ENCODE results near the gene LGALS9.
"Not testable (repeated sequence)": the region's sequence is repeated elsewhere in the genome, so short reads cannot be mapped to it uniquely, and the experiment has no call there.

The LGALS9 gene

DNA sequence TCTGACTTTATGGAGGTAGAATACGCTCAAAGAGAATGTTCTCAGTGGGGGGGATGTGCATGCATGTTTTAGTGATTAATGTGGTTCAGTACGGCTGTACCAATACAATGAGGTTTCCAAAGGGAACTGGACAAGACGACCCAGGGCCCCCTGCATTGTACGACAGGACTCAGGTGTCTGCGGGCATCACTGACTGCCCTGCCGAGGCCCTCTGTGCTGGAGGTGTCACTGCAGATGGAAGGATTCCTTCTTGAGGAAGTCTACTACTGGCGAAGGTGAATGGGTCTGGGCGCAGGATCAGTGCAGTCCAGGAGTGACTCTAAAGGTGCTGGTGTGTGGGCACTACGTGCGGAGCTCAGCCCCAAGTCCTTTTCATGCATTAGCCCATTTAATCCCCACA is 3.5 kb upstream of the LGALS9 start:
- FAIRE-seq (no peak), DNase-seq (ENCODE audit: low spot score) (no peak)

DNA sequence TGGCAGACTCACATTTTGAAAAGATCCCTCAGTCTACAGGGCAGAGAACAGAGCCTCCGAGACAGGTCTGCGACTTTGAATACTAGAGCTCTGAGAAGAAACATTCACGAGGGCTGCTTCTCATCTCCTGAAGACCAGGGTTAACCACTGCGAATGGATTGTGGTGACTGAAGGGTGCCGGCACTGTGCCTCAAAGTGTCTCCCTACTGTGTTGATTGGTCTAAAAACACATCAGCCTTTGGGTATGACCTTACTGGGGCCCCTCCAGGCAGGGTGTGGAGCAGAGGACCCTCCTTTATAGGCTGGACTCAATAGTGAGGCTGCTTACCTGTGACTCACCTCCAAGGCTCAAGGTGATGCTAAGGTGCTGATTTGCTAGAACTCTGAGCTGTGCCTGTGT is 2.6 kb upstream of the LGALS9 start:
- DNase-seq (ENCODE audit: low spot score): no peak
- FAIRE-seq: no peak

DNA sequence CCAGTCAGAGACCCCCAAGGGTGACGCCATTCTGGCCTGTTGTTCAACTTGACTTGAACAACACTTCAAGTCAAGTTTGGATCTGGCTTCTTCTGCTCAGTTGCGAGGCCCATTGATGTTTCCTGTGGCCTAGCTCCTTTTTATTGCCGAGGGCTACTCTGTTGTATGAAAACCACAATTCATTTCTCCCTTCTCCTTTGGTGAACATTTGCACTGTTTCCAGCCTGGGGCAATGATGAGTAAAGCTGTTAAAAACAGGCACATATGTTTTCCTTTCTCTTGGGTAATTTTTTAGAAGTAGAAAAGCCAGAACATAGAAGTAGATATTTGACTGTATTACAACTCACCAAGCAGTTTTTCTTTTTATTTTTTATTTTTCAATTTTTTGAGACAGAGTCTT is 1.7 kb upstream of the LGALS9 start:
- DNase-seq (ENCODE audit: low spot score); FAIRE-seq: not testable (repeated sequence)

DNA sequence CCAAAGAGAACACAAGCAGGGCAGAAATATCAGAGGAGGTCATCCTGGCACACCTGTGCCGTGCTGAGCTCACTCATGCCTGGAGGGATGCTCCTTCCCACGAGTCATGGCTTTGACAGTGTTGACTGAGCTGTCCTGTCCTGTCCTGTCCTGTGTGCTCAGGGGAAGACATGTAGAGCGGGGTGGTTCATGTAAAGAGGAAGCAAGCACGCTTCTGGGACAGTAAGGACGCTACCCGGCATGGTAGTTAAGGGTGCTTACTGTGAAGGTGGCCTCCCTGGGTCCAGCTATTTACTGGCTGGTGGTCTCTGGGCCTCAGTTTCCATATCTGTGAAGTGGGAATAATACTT is 398 bp downstream of the LGALS9 start:
- no peak for FAIRE-seq

DNA sequence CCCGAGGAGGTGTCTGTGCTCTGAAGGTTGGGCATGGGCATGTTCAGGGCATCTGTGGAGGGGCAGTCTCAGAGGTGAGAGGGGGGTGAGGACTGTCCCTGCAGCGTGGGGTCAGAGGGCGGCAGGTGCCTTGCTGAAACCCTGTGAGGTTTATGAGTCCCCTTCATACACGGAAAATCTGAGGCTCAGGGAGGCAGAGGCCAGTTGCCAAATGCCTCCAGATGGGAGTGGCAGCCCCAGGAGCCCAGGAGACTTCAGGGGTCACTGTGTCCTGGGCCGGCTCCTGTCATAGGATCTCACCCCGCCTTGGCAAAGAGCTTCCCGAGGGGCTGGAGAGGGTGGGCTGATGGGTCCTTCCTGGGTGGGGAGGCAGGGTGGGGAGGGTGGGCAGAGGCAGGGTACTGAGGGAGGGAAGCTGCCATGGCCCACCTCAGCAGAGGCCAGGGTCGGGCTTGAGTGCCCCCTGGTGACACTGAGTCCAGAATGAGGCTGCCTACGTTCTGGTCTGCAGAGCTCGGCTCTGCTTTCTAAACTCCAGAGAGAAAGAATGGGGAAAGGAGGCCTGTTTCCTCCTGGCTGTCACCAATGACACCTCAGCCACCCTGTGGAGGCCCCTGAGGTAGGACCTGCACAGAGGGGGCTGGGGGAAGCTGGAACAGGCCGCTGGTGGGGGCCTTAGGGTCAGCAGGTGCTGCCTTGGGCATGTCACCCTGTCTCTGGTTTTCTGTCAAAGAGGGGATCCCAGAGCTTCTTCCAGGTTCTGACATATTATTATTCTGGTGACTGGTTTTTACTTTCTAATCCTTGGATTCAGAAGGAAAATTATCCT is 1.1 kb downstream of the LGALS9 start:
- no peak for FAIRE-seq
- DNase-seq (ENCODE audit: low spot score): no peak

More for the DNA sequence above, 398 bp downstream of the LGALS9 start:
- DNase-seq (ENCODE audit: low spot score): no peak

DNA sequence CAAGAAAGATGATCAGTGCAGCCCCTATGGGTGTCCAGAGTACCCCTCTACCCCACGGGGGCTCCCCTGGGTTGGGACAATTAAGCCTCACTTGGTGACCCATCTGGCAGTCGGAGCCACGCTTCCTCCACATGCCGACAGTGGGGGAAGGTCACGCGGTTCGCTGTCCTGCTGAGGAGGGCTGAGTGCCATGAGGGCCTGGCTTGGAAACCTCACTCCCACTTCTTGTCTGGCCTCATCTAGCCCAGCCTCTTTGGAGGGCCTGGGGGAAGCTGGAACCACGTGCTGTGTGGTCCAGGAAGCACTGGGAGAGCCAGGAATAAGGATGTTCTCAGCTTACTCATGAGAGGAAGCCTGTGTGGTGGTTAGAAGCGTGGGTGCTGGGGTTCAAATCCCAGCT is 1.8 kb downstream of the LGALS9 start:
- DNase-seq (ENCODE audit: low spot score); FAIRE-seq: not testable (repeated sequence)

DNA sequence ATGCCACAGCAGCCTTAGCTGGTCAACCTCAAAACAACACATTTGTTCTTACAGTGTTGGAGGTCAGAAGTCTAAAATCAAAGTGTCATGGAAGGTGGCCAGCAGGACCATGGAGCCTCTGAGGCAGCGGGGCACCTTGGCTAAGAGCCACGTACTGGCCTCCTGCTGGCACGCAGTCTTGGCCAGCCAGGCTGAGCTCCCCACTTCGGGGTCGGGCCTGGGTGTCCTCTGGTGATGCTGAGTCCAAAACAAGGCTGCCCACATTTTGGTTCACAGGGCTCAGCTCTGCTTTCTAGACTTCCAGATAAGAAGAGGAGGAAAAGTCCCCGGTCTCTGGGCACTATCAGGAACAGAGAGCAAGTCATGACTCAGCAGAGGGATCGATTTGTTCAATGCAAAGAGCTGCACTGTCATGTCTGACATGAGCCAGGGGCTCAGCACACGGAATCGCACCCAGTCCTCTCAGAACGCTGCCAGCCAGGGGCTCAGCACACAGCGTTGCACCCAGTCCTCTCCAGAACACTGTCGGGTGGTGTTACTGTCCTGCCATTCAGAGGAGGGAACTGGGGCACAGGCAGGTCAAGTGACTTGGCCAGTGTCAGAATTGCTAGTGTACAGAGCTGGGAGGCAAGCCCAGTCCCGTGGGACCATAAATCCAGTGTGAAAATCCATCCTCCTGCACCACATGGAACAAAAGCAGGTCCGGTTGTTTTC is 2.5 kb downstream of the LGALS9 start:
- FAIRE-seq (no peak), DNase-seq (ENCODE audit: low spot score) (no peak)

DNA sequence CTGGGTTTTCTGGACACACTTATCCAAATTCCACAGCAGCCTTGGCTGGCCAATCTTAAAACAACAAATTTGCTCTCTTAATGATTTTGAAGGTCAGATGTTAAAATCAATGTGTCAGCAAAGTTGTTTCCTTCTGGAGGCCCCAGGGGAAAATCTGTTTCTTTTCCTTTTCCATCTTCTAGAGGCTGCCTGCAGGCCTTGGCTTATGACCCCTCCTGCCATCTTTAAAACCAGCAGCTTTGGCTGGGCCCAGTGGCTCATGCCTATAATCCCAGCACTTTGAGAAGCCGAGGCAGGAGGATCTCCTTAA is 3.0 kb downstream of the LGALS9 start:
- no peak for FAIRE-seq
- DNase-seq (ENCODE audit: low spot score): no peak

DNA sequence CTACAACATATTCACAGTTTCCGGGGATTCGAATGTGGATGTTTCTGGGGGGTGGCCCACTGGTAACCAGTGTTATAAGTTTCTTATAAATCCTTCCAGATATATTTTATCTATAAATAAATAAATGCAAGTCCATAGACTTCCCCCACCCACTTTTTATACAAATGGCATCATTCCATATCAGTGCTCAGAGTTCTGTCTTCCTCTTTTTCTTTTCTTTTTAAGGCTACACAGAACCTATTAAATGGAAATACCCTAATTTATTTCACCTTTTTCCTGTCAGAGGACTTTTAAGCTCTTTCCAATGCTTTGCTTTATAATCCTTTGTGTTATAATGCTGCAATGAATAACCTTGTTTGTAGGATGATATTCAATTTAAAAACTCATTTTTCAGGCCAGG is 3.8 kb downstream of the LGALS9 start:
- no peak for DNase-seq (ENCODE audit: low spot score)
- no peak for FAIRE-seq

DNA sequence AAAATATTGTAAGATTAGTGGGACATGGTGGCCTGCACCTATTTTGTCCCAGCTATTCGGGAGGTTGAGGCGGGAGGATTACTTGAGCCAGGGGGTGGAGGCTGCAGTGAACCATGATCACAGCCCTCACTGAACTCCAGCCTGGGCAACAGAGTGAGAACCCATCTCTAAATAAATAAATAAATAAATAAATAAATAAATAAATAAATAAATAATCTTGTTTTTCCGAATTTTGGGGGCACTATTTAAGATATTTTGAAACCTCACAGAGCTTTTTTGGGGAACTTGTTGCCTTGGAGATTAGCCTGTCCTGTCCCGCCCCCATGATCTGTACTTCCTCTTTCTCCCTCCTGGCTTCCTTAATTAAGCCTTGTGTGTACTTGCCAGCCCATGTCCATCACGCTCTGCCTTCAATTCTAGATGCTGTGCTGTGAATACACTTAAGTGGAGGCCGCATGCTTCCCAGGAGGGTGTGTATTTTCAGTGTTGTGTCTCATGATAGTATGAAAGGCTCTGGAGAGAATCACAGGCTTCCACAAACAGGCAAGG is 4.4 kb downstream of the LGALS9 start:
- no peak for DNase-seq (ENCODE audit: low spot score)
- FAIRE-seq: no peak

DNA sequence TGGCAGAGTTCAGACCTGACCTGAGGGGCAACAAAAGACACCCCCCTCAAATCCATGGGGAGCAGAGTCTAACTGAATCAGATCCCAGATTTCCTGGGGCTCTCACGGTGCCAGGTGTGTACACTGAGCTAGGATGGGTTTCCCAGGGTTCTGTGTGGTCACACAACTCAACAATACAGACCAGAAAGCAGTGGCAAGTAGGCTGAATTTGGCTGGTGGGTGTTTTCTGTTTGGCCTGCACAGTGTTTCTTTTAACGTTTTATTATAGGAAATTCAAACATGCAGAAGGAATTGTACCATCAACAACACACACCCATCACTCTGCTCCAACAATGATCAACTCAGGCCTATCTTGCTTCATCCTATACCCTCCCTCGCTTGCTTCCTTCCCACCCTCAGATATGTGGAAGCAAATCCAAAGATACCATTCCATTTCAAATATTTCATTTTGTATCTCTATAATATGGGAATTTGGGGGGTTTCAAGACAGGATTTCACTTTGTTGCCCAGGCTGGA is 5.1 kb downstream of the LGALS9 start:
- DNase-seq (ENCODE audit: low spot score); FAIRE-seq: not testable (repeated sequence)

DNA sequence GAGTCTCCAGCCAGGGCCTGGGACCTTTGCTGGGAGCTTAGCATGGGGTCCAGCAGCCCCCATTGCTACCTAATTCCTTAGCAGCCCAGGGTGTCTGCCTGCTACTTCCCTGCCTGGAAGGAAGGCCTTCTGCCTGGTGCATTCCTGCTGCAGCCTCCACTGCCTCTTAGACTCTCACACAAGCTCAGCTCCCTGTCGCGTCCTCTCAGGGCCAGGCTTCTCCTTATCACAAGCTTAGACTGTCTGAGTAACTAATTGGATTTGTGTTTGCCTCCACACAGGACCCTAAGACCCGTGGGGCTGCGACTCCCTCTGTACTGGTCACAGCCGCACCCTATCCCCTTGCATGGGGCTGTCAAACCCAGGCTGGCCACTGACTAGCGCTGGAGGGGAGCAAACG is 6.8 kb downstream of the LGALS9 start:
- not testable (repeated sequence) for FAIRE-seq; DNase-seq (ENCODE audit: low spot score)

DNA sequence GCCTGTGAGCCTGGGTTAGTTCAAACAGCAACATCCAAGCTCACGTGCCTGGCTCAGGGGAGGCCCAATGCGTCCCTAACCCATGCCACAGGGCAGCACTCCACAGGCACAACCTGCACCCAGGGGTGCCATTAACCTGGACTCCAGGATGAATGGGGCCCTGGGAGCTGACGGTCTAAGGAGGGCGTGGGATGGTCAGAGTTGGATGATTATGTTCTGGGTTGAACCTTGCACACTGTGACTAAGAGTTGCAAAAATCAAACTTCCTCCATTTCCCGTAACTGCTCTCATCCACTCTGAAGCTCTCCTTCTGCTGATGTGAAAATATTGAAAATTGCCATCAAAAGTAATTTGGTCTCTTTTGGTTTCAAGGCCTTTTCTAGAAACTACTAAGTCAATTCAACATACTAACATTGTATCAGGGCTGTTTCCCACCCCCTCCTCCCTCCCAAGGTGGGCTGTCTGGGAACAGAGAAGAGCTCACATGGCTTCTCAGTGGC is 7.5 kb downstream of the LGALS9 start:
- DNase-seq (ENCODE audit: low spot score); FAIRE-seq: not testable (repeated sequence)

DNA sequence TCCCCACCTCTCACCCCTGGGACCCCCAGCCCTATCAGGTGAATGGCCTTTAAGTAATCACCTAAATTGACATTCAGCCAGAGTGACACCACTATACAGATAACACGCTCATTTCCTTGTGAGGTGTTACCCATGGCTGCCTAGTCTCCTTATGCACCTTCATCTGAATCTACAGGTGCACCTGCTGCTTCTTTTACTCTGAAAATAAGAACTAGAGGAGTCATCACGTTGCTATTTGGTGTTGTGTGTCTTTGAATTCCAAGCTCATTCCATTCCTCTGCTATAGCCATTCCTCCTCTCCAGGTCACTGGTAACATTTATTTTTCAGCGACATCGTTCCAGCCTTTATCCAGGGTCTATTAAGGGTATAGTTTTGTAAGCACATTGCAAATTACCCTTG is 9.8 kb downstream of the LGALS9 start:
- DNase-seq (ENCODE audit: low spot score) (no peak), FAIRE-seq (no peak)

DNA sequence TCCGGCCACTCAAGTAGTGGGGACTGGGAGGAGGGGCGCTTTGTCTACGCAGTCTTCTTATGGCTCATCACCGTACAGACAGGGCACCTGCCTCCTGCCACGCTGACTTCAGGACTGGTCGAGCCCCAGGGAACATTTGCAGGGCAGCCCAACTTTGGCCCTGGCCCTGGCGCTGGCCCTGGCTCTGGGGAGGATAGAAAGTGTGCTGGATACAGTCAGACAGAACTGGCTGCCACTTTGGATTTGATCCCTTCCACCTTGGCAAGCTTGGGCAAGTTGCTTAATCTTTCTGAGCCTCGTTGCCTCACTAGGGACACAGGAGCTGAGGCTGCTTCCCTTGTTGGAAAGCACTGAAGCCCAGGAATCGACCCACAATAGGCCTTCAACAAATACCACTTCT is 13.6 kb downstream of the LGALS9 start:
- DNase-seq (ENCODE audit: low spot score) (no peak), FAIRE-seq (no peak)

DNA sequence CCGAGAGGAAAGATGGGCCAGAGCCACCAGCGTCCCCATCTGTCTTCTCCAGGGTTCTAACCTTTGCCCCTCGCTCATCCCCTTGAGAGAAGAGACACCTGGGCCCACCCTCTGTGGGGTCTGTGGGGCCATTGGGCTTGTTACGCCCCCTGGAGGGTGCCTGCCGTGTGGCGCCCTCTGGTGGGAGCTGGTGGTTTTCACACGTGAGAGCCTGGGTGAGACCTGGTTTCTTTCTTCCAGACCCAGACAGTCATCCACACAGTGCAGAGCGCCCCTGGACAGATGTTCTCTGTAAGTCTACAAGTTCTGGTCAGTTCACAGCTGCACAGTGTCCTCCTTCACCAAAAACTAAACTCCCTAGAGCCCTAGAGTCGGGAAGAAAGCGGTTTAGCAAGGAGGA is 14.6 kb downstream of the LGALS9 start:
- not testable (repeated sequence) for FAIRE-seq; DNase-seq (ENCODE audit: low spot score)

DNA sequence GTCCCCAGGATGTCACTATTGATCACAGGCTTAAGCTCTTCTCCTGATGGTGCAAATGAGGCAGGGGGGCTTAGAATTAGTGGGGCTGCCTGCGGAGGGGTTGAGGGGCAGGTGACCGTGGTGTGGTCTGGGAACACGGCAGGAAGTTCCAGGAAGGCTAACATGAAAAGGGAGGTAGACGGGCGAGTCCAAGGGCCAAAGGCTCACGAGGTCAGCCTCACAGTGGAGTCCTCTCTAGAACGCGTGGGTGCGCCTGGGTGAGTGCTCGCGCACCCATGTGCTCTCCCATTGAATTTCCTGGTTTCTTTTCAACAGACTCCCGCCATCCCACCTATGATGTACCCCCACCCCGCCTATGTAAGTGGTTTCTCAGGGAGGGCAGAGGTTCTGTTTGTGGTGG is 15.2 kb downstream of the LGALS9 start:
- FAIRE-seq (no peak), DNase-seq (ENCODE audit: low spot score) (no peak)

DNA sequence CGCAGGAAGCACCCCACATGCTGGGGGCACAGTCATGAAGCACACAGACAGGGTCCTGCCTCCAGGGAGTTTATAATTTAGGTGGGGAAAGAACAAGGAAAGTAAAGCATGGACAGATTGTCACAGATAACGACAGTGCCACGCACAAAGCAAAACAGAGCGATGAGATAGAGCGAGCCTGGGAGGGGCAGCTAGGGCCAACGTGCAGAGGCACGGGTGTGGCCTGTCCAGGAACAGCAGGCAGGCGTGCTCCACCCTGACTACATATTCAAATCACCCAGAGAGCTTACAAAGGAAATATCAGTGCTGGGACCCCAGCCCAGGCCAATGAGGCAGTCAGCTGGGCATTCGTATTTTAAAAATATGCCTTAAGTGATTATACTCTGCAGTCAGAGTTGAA is 16.8 kb downstream of the LGALS9 start:
- DNase-seq (ENCODE audit: low spot score): no peak
- no peak for FAIRE-seq

DNA sequence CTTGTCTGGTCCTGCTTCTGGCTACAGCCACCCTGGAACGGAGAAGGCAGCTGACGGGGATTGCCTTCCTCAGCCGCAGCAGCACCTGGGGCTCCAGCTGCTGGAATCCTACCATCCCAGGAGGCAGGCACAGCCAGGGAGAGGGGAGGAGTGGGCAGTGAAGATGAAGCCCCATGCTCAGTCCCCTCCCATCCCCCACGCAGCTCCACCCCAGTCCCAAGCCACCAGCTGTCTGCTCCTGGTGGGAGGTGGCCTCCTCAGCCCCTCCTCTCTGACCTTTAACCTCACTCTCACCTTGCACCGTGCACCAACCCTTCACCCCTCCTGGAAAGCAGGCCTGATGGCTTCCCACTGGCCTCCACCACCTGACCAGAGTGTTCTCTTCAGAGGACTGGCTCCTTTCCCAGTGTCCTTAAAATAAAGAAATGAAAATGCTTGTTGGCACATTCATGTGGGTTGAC is 18.2 kb downstream of the LGALS9 start:
- not testable (repeated sequence) for DNase-seq (ENCODE audit: low spot score); FAIRE-seq

DNA sequence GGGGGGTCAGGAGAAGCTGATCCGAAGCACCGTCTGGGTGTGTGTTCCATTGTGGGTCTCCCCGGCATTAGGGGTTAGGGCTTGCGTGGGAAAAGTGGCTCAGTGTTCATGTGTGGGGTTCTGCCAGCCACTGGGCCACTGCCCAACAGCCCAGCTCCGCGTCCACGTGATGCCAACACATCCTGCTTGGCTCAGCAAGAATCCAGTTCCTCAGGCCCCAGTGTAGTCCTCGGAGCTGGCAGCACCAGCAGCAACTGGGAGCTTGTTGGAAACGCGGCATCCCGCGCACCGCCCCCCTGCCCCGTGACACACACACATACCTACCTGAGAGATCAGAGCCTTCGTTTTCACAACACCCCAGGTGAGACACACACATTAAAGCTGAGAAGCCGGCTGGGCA is 18.9 kb downstream of the LGALS9 start:
- no peak for DNase-seq (ENCODE audit: low spot score)
- FAIRE-seq: no peak

DNA sequence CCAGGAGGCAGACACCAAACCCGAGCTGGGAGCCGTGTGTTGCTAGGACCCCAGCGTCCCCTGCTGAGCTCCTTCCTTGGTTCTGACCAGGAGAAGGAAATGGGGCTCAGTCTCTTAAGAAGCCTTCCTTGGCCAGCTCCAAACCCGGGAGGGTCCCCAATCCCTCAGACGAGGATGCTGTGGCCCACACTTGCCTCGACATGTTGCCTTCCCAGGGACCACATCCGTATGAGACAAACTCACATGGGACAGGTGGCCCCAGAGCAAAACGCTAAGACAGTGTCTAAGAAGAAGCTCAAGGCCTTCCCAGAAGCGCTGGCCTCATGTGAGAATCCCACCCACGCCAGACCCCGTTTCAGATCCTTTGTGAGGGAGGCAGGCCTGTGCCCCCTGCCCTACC is 19.8 kb downstream of the LGALS9 start:
- no peak for DNase-seq (ENCODE audit: low spot score)
- no peak for FAIRE-seq
